HepG2 (cell line): ENCODE results near the gene MBLAC1.

ENCODE experiments used
- BCL6 ChIP-seq: IDR thresholded peaks from 2 replicates; pipeline ENCODE4 v1.6.1; 2016; ENCODE audit warnings: missing genetic modification reagents, missing compliant biosample characterization
- NFATC3 ChIP-seq: sonication (generic); formaldehyde crosslinking; IDR thresholded peaks from 2 replicates; pipeline ENCODE4 v1.5.1; 2020; ENCODE audit warnings: mild to moderate bottlenecking, missing genetic modification reagents
- SP2 ChIP-seq: sonication (generic); formaldehyde crosslinking; IDR thresholded peaks from 2 replicates; pipeline ENCODE4 v1.5.1; 2020; ENCODE audit warnings: mild to moderate bottlenecking, missing genetic modification reagents
- TAF15 ChIP-seq: fragments of 200-400 bp; formaldehyde crosslinking; IDR thresholded peaks from one replicate; pipeline ENCODE4 v1.6.1; 2018; ENCODE audit warnings: mild to moderate bottlenecking, low read depth, low read length; ENCODE audit not compliant: poor library complexity, severe bottlenecking
- ZIK1 ChIP-seq: sonication (generic); formaldehyde crosslinking; IDR thresholded peaks from 2 replicates; pipeline ENCODE4 v1.5.0; 2020; ENCODE audit warnings: mild to moderate bottlenecking, low read depth, missing genetic modification reagents, borderline replicate concordance
- ZNF282 ChIP-seq: fragments of 450-650 bp; IDR thresholded peaks from 2 replicates; pipeline ENCODE4 v1.6.1; 2018; ENCODE audit not compliant: partially characterized antibody
- TF ChIP-seq, protein P1 (sequence below): sonication (generic); formaldehyde crosslinking; IDR thresholded peaks from 2 replicates; pipeline ENCODE4 v1.4.0; 2020; ENCODE audit warnings: missing genetic modification reagents
- TF ChIP-seq, protein P2 (sequence below), 2 experiments: IDR thresholded peaks; 2 replicates each; pipeline ENCODE4 v1.6.1; 2011 to 2012; ENCODE audit warnings: low read length in 2 of 2, borderline replicate concordance in 1 of 2, low read depth in 1 of 2, mild to moderate bottlenecking in 1 of 2, moderate library complexity in 1 of 2

DNA sequence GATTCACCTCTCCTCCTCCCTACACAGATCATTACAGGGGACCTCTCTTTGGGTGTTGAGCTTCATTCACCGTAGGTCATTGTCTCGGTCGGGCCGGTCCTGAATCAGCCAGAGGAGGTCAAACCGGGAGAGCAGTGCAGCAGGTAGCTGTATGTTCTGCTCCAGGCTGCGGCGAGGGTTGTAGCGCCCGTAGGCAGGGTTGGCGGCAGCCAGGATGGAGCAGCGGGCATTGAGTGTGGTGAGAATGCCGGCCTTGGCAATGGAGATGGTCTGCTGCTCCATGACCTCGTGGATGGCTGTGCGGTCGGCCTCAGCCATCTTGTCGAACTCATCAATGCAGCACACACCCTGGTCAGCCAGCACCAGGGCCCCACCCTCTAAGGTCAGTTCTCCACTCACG is 31.1 kb upstream of the MBLAC1 start:
- TF ChIP-seq SP2 (CRISPR knock-in tag) (no peak), ZNF282 (no peak), NFATC3 (CRISPR knock-in tag) (no peak), TAF15 (no peak), BCL6 (CRISPR knock-in tag) (no peak), ZIK1 (CRISPR knock-in tag) (no peak)
- TF ChIP-seq, protein P1, sequence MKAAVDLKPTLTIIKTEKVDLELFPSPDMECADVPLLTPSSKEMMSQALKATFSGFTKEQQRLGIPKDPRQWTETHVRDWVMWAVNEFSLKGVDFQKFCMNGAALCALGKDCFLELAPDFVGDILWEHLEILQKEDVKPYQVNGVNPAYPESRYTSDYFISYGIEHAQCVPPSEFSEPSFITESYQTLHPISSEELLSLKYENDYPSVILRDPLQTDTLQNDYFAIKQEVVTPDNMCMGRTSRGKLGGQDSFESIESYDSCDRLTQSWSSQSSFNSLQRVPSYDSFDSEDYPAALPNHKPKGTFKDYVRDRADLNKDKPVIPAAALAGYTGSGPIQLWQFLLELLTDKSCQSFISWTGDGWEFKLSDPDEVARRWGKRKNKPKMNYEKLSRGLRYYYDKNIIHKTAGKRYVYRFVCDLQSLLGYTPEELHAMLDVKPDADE (CRISPR knock-in tag) = no peak
- TF ChIP-seq, protein P2, sequence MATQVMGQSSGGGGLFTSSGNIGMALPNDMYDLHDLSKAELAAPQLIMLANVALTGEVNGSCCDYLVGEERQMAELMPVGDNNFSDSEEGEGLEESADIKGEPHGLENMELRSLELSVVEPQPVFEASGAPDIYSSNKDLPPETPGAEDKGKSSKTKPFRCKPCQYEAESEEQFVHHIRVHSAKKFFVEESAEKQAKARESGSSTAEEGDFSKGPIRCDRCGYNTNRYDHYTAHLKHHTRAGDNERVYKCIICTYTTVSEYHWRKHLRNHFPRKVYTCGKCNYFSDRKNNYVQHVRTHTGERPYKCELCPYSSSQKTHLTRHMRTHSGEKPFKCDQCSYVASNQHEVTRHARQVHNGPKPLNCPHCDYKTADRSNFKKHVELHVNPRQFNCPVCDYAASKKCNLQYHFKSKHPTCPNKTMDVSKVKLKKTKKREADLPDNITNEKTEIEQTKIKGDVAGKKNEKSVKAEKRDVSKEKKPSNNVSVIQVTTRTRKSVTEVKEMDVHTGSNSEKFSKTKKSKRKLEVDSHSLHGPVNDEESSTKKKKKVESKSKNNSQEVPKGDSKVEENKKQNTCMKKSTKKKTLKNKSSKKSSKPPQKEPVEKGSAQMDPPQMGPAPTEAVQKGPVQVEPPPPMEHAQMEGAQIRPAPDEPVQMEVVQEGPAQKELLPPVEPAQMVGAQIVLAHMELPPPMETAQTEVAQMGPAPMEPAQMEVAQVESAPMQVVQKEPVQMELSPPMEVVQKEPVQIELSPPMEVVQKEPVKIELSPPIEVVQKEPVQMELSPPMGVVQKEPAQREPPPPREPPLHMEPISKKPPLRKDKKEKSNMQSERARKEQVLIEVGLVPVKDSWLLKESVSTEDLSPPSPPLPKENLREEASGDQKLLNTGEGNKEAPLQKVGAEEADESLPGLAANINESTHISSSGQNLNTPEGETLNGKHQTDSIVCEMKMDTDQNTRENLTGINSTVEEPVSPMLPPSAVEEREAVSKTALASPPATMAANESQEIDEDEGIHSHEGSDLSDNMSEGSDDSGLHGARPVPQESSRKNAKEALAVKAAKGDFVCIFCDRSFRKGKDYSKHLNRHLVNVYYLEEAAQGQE (IDR thresholded peaks at IDR 0.05; ENCODE audit: borderline replicate concordance in 1 of 2, low read depth in 1 of 2, low read length in 2 of 2) = no peak
